ENCODE measurements around the gene AUTS2. TPM values are rescaled to one million over a fixed set of nuclear protein-coding genes. Genes with fewer than 3 reads are reported as not detected.

Gene AUTS2
- polyA plus RNA-seq, 5 donors = 85.0 to 114 (median 97.6) TPM

- no peak for DNase-seq
Observed at GRCh38 chr7:70734411-70734810, 1136.1 kb downstream of the AUTS2 start.

GRCh38 chr7:70735313-70735712 is 1137.0 kb downstream of the AUTS2 start:
- no peak for DNase-seq

- no peak for DNase-seq
Observed at GRCh38 chr7:70736715-70737460, 1138.6 kb downstream of the AUTS2 start.

GRCh38 chr7:70738151-70738885 is 1140.0 kb downstream of the AUTS2 start:
- no peak for DNase-seq

GRCh38 chr7:70739646-70740210 is 1141.5 kb downstream of the AUTS2 start:
- DNase-seq = no peak

GRCh38 chr7:70741666-70742065 is 1143.4 kb downstream of the AUTS2 start:
- DNase-seq = no peak

- no peak for DNase-seq
Observed at GRCh38 chr7:70743531-70744325, 1145.5 kb downstream of the AUTS2 start.

- DNase-seq = no peak
Observed at GRCh38 chr7:70744492-70744891, 1146.2 kb downstream of the AUTS2 start.

- DNase-seq = no peak
Observed at GRCh38 chr7:70749831-70750230, 1151.6 kb downstream of the AUTS2 start.

GRCh38 chr7:70751895-70752294 is 1153.6 kb downstream of the AUTS2 start:
- DNase-seq = no peak

- DNase-seq = no peak
Observed at GRCh38 chr7:70752794-70753241, 1154.5 kb downstream of the AUTS2 start.

GRCh38 chr7:70756789-70757188 is 1158.5 kb downstream of the AUTS2 start:
- no peak for DNase-seq

GRCh38 chr7:70758646-70759045 is 1160.4 kb downstream of the AUTS2 start:
- no peak for DNase-seq

GRCh38 chr7:70759674-70760073 is 1161.4 kb downstream of the AUTS2 start:
- DNase-seq = peak in 1 of 2 donors; percentile 52

GRCh38 chr7:70761711-70762328 is 1163.5 kb downstream of the AUTS2 start:
- DNase-seq = no peak

- DNase-seq = no peak
Observed at GRCh38 chr7:70762696-70763095, 1164.4 kb downstream of the AUTS2 start.

- no peak for DNase-seq
Observed at GRCh38 chr7:70763961-70764691, 1165.9 kb downstream of the AUTS2 start.

- no peak for DNase-seq
Observed at GRCh38 chr7:70764701-70765208, 1166.5 kb downstream of the AUTS2 start.

- DNase-seq = no peak
Observed at GRCh38 chr7:70765651-70766050, 1167.4 kb downstream of the AUTS2 start.

GRCh38 chr7:70766109-70766508 is 1167.8 kb downstream of the AUTS2 start:
- no peak for DNase-seq

GRCh38 chr7:70766694-70767093 is 1168.4 kb downstream of the AUTS2 start:
- DNase-seq = no peak
